DOHH2 (cell line): ENCODE data around the gene GALNT18.

Source experiments
- H3F3A ChIP-seq: fragments of 200-600 bp; sonication (generic), shearing (Covaris generic); 2 replicates; pipeline ENCODE4 v1.6.0; 2016; ENCODE audit warnings: antibody characterized with exemption, mild to moderate bottlenecking; ENCODE audit not compliant: control insufficient read depth, insufficient read depth
- H3K27ac ChIP-seq: fragments of 200-600 bp; sonication (generic); 2 replicates; pipeline ENCODE4 v1.5.1; 2014; ENCODE audit warnings: low read depth, mild to moderate bottlenecking, low read length, moderate library complexity
- H3K27me3 ChIP-seq: fragments of 200-600 bp; sonication (generic); 2 replicates; pipeline ENCODE4 v1.6.1; 2014; ENCODE audit warnings: mild to moderate bottlenecking, low read length, mixed read lengths; ENCODE audit not compliant: control insufficient read depth
- H3K36me3 ChIP-seq: fragments of 200-600 bp; sonication (generic); 2 replicates; pipeline ENCODE4 v1.6.1; 2014; ENCODE audit warnings: mild to moderate bottlenecking, low read length, moderate library complexity, mixed read lengths; ENCODE audit not compliant: control insufficient read depth
- H3K4me1 ChIP-seq: fragments of 200-600 bp; sonication (generic); 2 replicates; pipeline ENCODE4 v1.6.1; 2014; ENCODE audit warnings: mild to moderate bottlenecking, low read length, mixed read lengths; ENCODE audit not compliant: control insufficient read depth
- H3K4me2 ChIP-seq: fragments of 200-600 bp; sonication (generic); 2 replicates; pipeline ENCODE4 v1.6.0; 2014; ENCODE audit warnings: mild to moderate bottlenecking, low read length, moderate library complexity
- H3K4me3 ChIP-seq: fragments of 200-600 bp; sonication (generic); 2 replicates; pipeline ENCODE4 v1.5.1; 2014; ENCODE audit warnings: mild to moderate bottlenecking, low read length, mixed read lengths
- H3K79me2 ChIP-seq: fragments of 200-600 bp; sonication (generic); 2 replicates; pipeline ENCODE4 v1.6.1; 2014; ENCODE audit warnings: mild to moderate bottlenecking, low read length, mixed read lengths; ENCODE audit not compliant: control insufficient read depth
- H3K9me2 ChIP-seq: fragments of 200-600 bp; sonication (generic); replicated peaks from 2 replicates; pipeline ENCODE4 v1.6.1; 2014; ENCODE audit warnings: mild to moderate bottlenecking, low read length, mixed read lengths; ENCODE audit not compliant: control insufficient read depth
- H3K9me3 ChIP-seq: fragments of 200-600 bp; sonication (generic); 2 replicates; pipeline ENCODE4 v1.6.1; 2014; ENCODE audit warnings: antibody characterized with exemption, low read length, mixed read lengths; ENCODE audit not compliant: control insufficient read depth, insufficient read depth
- H4K20me1 ChIP-seq: fragments of 200-600 bp; sonication (generic); 2 replicates; pipeline ENCODE4 v1.6.0; 2014; ENCODE audit warnings: low read depth, mild to moderate bottlenecking, antibody characterized with exemption, low read length, moderate library complexity; ENCODE audit not compliant: control insufficient read depth, insufficient read depth
- CTCF ChIP-seq: fragments of 200-600 bp; sonication (generic); IDR thresholded peaks from one replicate; pipeline ENCODE4 v1.5.1; 2014; ENCODE audit warnings: antibody characterized with exemption, mild to moderate bottlenecking, low read depth, low read length; ENCODE audit not compliant: poor library complexity, severe bottlenecking
- EZH2phosphoT487 ChIP-seq: fragments of 200-600 bp; sonication (generic); IDR thresholded peaks from 2 replicates; pipeline ENCODE4 v1.6.1; 2017; ENCODE audit warnings: borderline replicate concordance, mild to moderate bottlenecking, antibody characterized with exemption, low read length, moderate library complexity, mixed read lengths

The GALNT18 gene

DNA sequence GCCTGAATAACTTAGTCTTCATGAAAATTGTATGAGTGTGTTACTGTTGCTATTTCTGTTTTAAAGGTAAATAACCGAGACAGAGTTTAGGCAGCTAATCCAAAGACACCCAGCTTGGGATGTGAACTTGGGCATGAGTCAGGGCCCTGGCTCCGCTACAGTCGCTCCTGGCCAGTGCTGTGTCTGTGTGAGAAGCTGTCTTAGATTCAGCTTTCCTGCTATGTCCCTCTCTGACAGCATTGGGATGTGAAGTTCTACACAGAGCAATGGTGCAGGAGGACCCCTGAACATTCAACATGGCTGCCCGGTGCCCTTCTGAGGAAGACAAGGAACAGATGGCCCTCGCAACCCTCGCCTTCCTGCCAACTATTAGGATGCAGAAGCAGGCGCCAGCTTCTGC, 49.4 kb downstream of the GALNT18 start:
- Histone ChIP-seq H3K9me2 (no peaks in the 10 kb centered on the region), H3K36me3 (no peaks in the 10 kb centered on the region), H3K27me3 (no peaks in the 10 kb centered on the region), H3F3A (no peaks in the 10 kb centered on the region), H3K4me1 (no peaks in the 10 kb centered on the region), H3K27ac (no peak overlapping the region), H3K79me2 (no peaks in the 10 kb centered on the region), H3K4me2 (no peak overlapping the region), H3K9me3 (no peaks in the 10 kb centered on the region), H4K20me1 (no peaks in the 10 kb centered on the region), H3K4me3 (no peak overlapping the region)
- TF ChIP-seq EZH2phosphoT487 (no peak), CTCF (no peak)

- Histone ChIP-seq H3K9me2 (no peaks in the 10 kb centered on the region), H3K4me3 (no peak overlapping the region), H3K27me3 (no peaks in the 10 kb centered on the region), H3K79me2 (no peaks in the 10 kb centered on the region), H3K36me3 (no peaks in the 10 kb centered on the region), H3K4me1 (no peaks in the 10 kb centered on the region), H3K9me3 (no peaks in the 10 kb centered on the region), H3K27ac (no peak overlapping the region), H3F3A (no peaks in the 10 kb centered on the region), H4K20me1 (no peaks in the 10 kb centered on the region), H3K4me2 (no peak overlapping the region)
- no peak for TF ChIP-seq CTCF
- no peak for TF ChIP-seq EZH2phosphoT487
Measured at GRCh38 chr11:11571893-11572292, 49.9 kb downstream of the GALNT18 start.

DNA sequence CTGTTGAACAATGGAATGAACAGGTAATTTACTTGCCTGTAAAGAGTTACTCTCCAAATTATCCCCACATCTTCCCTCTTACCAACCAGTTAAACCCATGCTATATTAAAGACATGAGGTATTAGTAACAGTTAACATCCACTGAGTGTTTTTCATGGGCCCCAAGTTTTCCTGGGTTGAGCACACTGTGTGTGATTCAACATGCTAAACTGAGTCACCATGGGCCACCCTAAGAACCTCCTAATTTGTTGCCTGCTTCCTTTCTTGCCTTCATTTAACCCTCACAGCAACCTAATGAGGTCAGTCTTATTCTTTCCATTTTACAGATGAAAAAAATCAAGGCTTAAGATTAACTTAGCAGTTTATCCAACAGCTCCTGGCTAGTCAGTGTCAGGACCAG, 51.0 kb downstream of the GALNT18 start:
- Histone ChIP-seq H3K9me2 (no peaks in the 10 kb centered on the region), H4K20me1 (no peaks in the 10 kb centered on the region), H3K79me2 (no peaks in the 10 kb centered on the region), H3K4me3 (no peak overlapping the region), H3K27ac (no peak overlapping the region), H3K27me3 (no peaks in the 10 kb centered on the region), H3F3A (no peaks in the 10 kb centered on the region), H3K9me3 (no peaks in the 10 kb centered on the region), H3K4me2 (no peak overlapping the region), H3K4me1 (no peaks in the 10 kb centered on the region), H3K36me3 (no peaks in the 10 kb centered on the region)
- TF ChIP-seq CTCF = no peak
- no peak for TF ChIP-seq EZH2phosphoT487
